Measurements from ENCODE around the gene KCNIP3.
"Not testable (repeated sequence)": the region's sequence is repeated elsewhere in the genome, so short reads cannot be mapped to it uniquely, and the experiment has no call there.

KCNIP3 gene

GRCh38 chr2:95376311-95377215 lies 79.4 kb downstream of the KCNIP3 start:
- TF ChIP-seq POLR2A (IDR thresholded peaks at IDR 0.05; ENCODE audit: low read depth, low read length): no peak
- DNase-seq (ENCODE audit: insufficient read length, low spot score): no peak
- FAIRE-seq: no peak

GRCh38 chr2:95377216-95378123 lies 80.3 kb downstream of the KCNIP3 start:
- TF ChIP-seq POLR2AphosphoS5 (IDR thresholded peaks at IDR 0.05; ENCODE audit: low read depth, low read length) (no peak), PAX5 (IDR thresholded peaks at IDR 0.05; ENCODE audit: insufficient read depth, low read length, severe bottlenecking) (no peak), TAF1 (IDR thresholded peaks at IDR 0.05; ENCODE audit: low read depth, low read length) (no peak), SPI1 (IDR thresholded peaks at IDR 0.05; ENCODE audit: low read depth, low read length) (no peak), POLR2A (IDR thresholded peaks at IDR 0.05; ENCODE audit: low read depth, low read length) (no peak), POU2F2 (IDR thresholded peaks at IDR 0.05; ENCODE audit: low read depth, low read length) (no peak)
- no peak for DNase-seq (ENCODE audit: insufficient read length, low spot score)
- FAIRE-seq: no peak

GRCh38 chr2:95378281-95378680 lies 81.1 kb downstream of the KCNIP3 start:
- not testable (repeated sequence) for DNase-seq (ENCODE audit: insufficient read length, low spot score); FAIRE-seq

GRCh38 chr2:95379371-95379831 lies 82.3 kb downstream of the KCNIP3 start:
- no peak for DNase-seq (ENCODE audit: insufficient read length, low spot score)
- FAIRE-seq: no peak
- TF ChIP-seq POU2F2 (IDR thresholded peaks at IDR 0.05; ENCODE audit: low read depth, low read length) (no peak), SPI1 (IDR thresholded peaks at IDR 0.05; ENCODE audit: low read depth, low read length) (peak; percentile 11; the same call in 1 of the 2 replicates), POLR2AphosphoS5 (IDR thresholded peaks at IDR 0.05; ENCODE audit: low read depth, low read length) (no peak), PAX5 (IDR thresholded peaks at IDR 0.05; ENCODE audit: insufficient read depth, low read length, severe bottlenecking) (no peak)

GRCh38 chr2:95380280-95380679 lies 83.1 kb downstream of the KCNIP3 start:
- DNase-seq (ENCODE audit: insufficient read length, low spot score): no peak
- no peak for FAIRE-seq
- TF ChIP-seq POLR2A (IDR thresholded peaks at IDR 0.05; ENCODE audit: low read depth, low read length) (no peak), PAX5 (IDR thresholded peaks at IDR 0.05; ENCODE audit: insufficient read depth, low read length, severe bottlenecking) (no peak), POU2F2 (IDR thresholded peaks at IDR 0.05; ENCODE audit: low read depth, low read length) (no peak), POLR2AphosphoS5 (IDR thresholded peaks at IDR 0.05; ENCODE audit: low read depth, low read length) (no peak), SPI1 (IDR thresholded peaks at IDR 0.05; ENCODE audit: low read depth, low read length) (no peak), TAF1 (IDR thresholded peaks at IDR 0.05; ENCODE audit: low read depth, low read length) (no peak)

GRCh38 chr2:95380731-95381130 lies 83.6 kb downstream of the KCNIP3 start:
- TF ChIP-seq SPI1 (IDR thresholded peaks at IDR 0.05; ENCODE audit: low read depth, low read length) (no peak), POLR2AphosphoS5 (IDR thresholded peaks at IDR 0.05; ENCODE audit: low read depth, low read length) (no peak), TAF1 (IDR thresholded peaks at IDR 0.05; ENCODE audit: low read depth, low read length) (no peak), POU2F2 (IDR thresholded peaks at IDR 0.05; ENCODE audit: low read depth, low read length) (no peak), PAX5 (IDR thresholded peaks at IDR 0.05; ENCODE audit: insufficient read depth, low read length, severe bottlenecking) (no peak), POLR2A (IDR thresholded peaks at IDR 0.05; ENCODE audit: low read depth, low read length) (no peak)
- DNase-seq (ENCODE audit: insufficient read length, low spot score): no peak
- no peak for FAIRE-seq

- no peak for TF ChIP-seq SPI1 (IDR thresholded peaks at IDR 0.05; ENCODE audit: low read depth, low read length)
- TF ChIP-seq POU2F2 (IDR thresholded peaks at IDR 0.05; ENCODE audit: low read depth, low read length): no peak
- no peak for TF ChIP-seq POLR2AphosphoS5 (IDR thresholded peaks at IDR 0.05; ENCODE audit: low read depth, low read length)
- no peak for TF ChIP-seq TAF1 (IDR thresholded peaks at IDR 0.05; ENCODE audit: low read depth, low read length)
- TF ChIP-seq PAX5 (IDR thresholded peaks at IDR 0.05; ENCODE audit: insufficient read depth, low read length, severe bottlenecking): no peak
- no peak for TF ChIP-seq POLR2A (IDR thresholded peaks at IDR 0.05; ENCODE audit: low read depth, low read length)
Observed at GRCh38 chr2:95381212-95382191, 84.4 kb downstream of the KCNIP3 start.

GRCh38 chr2:95382192-95382591 lies 85.0 kb downstream of the KCNIP3 start:
- DNase-seq (ENCODE audit: insufficient read length, low spot score): no peak
- no peak for TF ChIP-seq PAX5 (IDR thresholded peaks at IDR 0.05; ENCODE audit: insufficient read depth, low read length, severe bottlenecking)
- TF ChIP-seq POLR2A (IDR thresholded peaks at IDR 0.05; ENCODE audit: low read depth, low read length): no peak
- no peak for TF ChIP-seq POLR2AphosphoS5 (IDR thresholded peaks at IDR 0.05; ENCODE audit: low read depth, low read length)
- TF ChIP-seq POU2F2 (IDR thresholded peaks at IDR 0.05; ENCODE audit: low read depth, low read length): no peak
- TF ChIP-seq TAF1 (IDR thresholded peaks at IDR 0.05; ENCODE audit: low read depth, low read length): no peak
- no peak for TF ChIP-seq SPI1 (IDR thresholded peaks at IDR 0.05; ENCODE audit: low read depth, low read length)
- no peak for FAIRE-seq

More at GRCh38 chr2:95381212-95382191, 84.4 kb downstream of the KCNIP3 start:
- FAIRE-seq (no peak), DNase-seq (ENCODE audit: insufficient read length, low spot score) (no peak)
